OCI-LY1 (cell line): ENCODE results near the gene SPARC.

Experiments
- CTCF ChIP-seq: fragments of 200-600 bp; sonication (generic), shearing (Covaris generic); IDR thresholded peaks from 2 replicates; pipeline ENCODE4 v1.5.1; 2017; ENCODE audit warnings: mild to moderate bottlenecking, antibody characterized with exemption, low read length, moderate library complexity, mixed read lengths
- EZH2 ChIP-seq: fragments of 200-600 bp; sonication (generic), shearing (Covaris generic); IDR thresholded peaks from 2 replicates; pipeline ENCODE4 v1.8.0; 2017; ENCODE audit warnings: borderline replicate concordance, mixed run types, mild to moderate bottlenecking, antibody characterized with exemption, low read length, moderate library complexity, mixed read lengths

- TF ChIP-seq CTCF (no peak), EZH2 (no peak)
Measured at GRCh38 chr5:151665613-151666012, 21.1 kb downstream of the SPARC start.
